Stimulated activated effector memory CD8-positive, alpha-beta T cell treated with anti-CD3 and anti-CD28 coated beads, Interleukin-12 subunit alpha, Interleukin-12 subunit beta, amount 100 ng/mL, for 72 hours (primary cell): Measurements from ENCODE around the gene AKIRIN1.
"Not testable (repeated sequence)": the region's sequence is repeated elsewhere in the genome, so short reads cannot be mapped to it uniquely, and the experiment has no call there.

Experiments
- ATAC-seq: fragments of 150-1000 bp; cut with Tn5 transposase; 2 replicates; pipeline ENCODE4 v1.10.0; 2021
- DNase-seq, 2 donors: peaks; one replicate each; pipeline ENCODE4 v3.0.0; 2021 to 2022; ENCODE audit warnings: low spot score in 2 of 2
- H3K27ac Mint-ChIP-seq: one replicate; pipeline ENCODE4 v1.8.0; 2022; ENCODE audit warnings: mild to moderate bottlenecking, mixed read lengths
- H3K36me3 Mint-ChIP-seq: one replicate; pipeline ENCODE4 v1.8.0; 2022; ENCODE audit warnings: mild to moderate bottlenecking, mixed read lengths
- H3K4me1 Mint-ChIP-seq: one replicate; pipeline ENCODE4 v1.8.0; 2022; ENCODE audit warnings: mixed read lengths
- H3K4me3 Mint-ChIP-seq: one replicate; pipeline ENCODE4 v1.8.0; 2022; ENCODE audit warnings: mild to moderate bottlenecking, mixed read lengths
- H3K9me3 Mint-ChIP-seq: one replicate; pipeline ENCODE4 v1.8.0; 2022; ENCODE audit warnings: mixed read lengths

Gene AKIRIN1

GRCh38 chr1:39048745-39049370 lies 57.8 kb downstream of the AKIRIN1 start:
- DNase-seq = no peak
- Mint-ChIP-seq H3K4me1 (no peaks in the 10 kb centered on the region), H3K9me3 (no peaks in the 10 kb centered on the region), H3K4me3 (no peak overlapping the region), H3K27ac (no peak overlapping the region), H3K36me3 (peaks cover 13% of the 10 kb centered on the region)
- no peak for ATAC-seq

- Mint-ChIP-seq H3K4me1 (no peaks in the 10 kb centered on the region), H3K36me3 (peaks cover 13% of the 10 kb centered on the region), H3K4me3 (no peak overlapping the region), H3K9me3 (no peaks in the 10 kb centered on the region), H3K27ac (no peak overlapping the region)
- DNase-seq (no peak), ATAC-seq (no peak)
Observed at GRCh38 chr1:39050001-39050400, 58.9 kb downstream of the AKIRIN1 start.

- H3K27ac Mint-ChIP-seq, H3K9me3 Mint-ChIP-seq, DNase-seq, H3K4me3 Mint-ChIP-seq, ATAC-seq, H3K4me1 Mint-ChIP-seq: not testable (repeated sequence)
- peaks cover 13% of the 10 kb centered on the region for H3K36me3 Mint-ChIP-seq
Observed at GRCh38 chr1:39051193-39051850, 60.2 kb downstream of the AKIRIN1 start.

GRCh38 chr1:39051956-39052355 lies 60.9 kb downstream of the AKIRIN1 start:
- Mint-ChIP-seq H3K27ac (no peak overlapping the region), H3K4me3 (no peak overlapping the region), H3K9me3 (no peaks in the 10 kb centered on the region), H3K4me1 (no peaks in the 10 kb centered on the region), H3K36me3 (peaks cover 13% of the 10 kb centered on the region)
- DNase-seq = no peak
- ATAC-seq = no peak

GRCh38 chr1:39055213-39055710 lies 64.2 kb downstream of the AKIRIN1 start:
- DNase-seq, H3K27ac Mint-ChIP-seq, H3K9me3 Mint-ChIP-seq, H3K4me3 Mint-ChIP-seq, H3K36me3 Mint-ChIP-seq, ATAC-seq, H3K4me1 Mint-ChIP-seq: not testable (repeated sequence)
